Head of caudate nucleus (tissue), 42 donors: ENCODE data around the gene SKAP1.
"Not testable (repeated sequence)": the region's sequence is repeated elsewhere in the genome, so short reads cannot be mapped to it uniquely, and the experiment has no call there.

Source experiments
- DNase-seq, 42 donors: peaks; one replicate each; pipeline versions ENCODE4 v3.0.0 to v3.0.0-alpha.2; 2020 to 2021; ENCODE audit warnings: mixed read lengths in 7 of 42
- intact Hi-C: fragments of 100-400 bp; cut with DNase I; formaldehyde crosslinking; loops from one replicate; pipeline ENCODE4 v1.15.0; 2022

Gene SKAP1

GRCh38 chr17:48453447-48453846 is 23.4 kb upstream of the SKAP1 start:
- no peak for DNase-seq
- intact Hi-C loops = no loop called here

- DNase-seq = no peak
- intact Hi-C loops = no loop called here
Measured at GRCh38 chr17:48451489-48451888, 21.5 kb upstream of the SKAP1 start.

GRCh38 chr17:48449335-48449734 is 19.3 kb upstream of the SKAP1 start:
- intact Hi-C loops, DNase-seq: not testable (repeated sequence)

- intact Hi-C loops = no loop called here
- DNase-seq = no peak
Measured at GRCh38 chr17:48445248-48445620, 15.2 kb upstream of the SKAP1 start.

GRCh38 chr17:48444516-48445247 is 14.7 kb upstream of the SKAP1 start:
- no peak for DNase-seq
- intact Hi-C loops = no loop called here

GRCh38 chr17:48443712-48444111 is 13.7 kb upstream of the SKAP1 start:
- intact Hi-C loops = no loop called here
- no peak for DNase-seq

GRCh38 chr17:48442819-48443218 is 12.8 kb upstream of the SKAP1 start:
- intact Hi-C loops = no loop called here
- DNase-seq = no peak

GRCh38 chr17:48441862-48442261 is 11.8 kb upstream of the SKAP1 start:
- no peak for DNase-seq
- intact Hi-C loops = no loop called here

- intact Hi-C loops = no loop called here
- no peak for DNase-seq
Measured at GRCh38 chr17:48441231-48441711, 11.3 kb upstream of the SKAP1 start.

GRCh38 chr17:48440669-48441068 is 10.7 kb upstream of the SKAP1 start:
- DNase-seq = no peak
- intact Hi-C loops = no loop called here

- DNase-seq = no peak
- intact Hi-C loops = no loop called here
Measured at GRCh38 chr17:48439875-48440505, 10.0 kb upstream of the SKAP1 start.

GRCh38 chr17:48439110-48439850 is 9.3 kb upstream of the SKAP1 start:
- intact Hi-C loops = no loop called here
- DNase-seq = no peak

- DNase-seq = no peak
- intact Hi-C loops = no loop called here
Measured at GRCh38 chr17:48438516-48439061, 8.6 kb upstream of the SKAP1 start.

GRCh38 chr17:48433896-48434295 is 3.9 kb upstream of the SKAP1 start:
- intact Hi-C loops = no loop called here

GRCh38 chr17:48432820-48433775 is 3.1 kb upstream of the SKAP1 start:
- intact Hi-C loops = no loop called here
- DNase-seq = peak in 20 of 42 donors; percentile 2 to 70 (median 34)

More at GRCh38 chr17:48433896-48434295, 3.9 kb upstream of the SKAP1 start:
- no peak for DNase-seq

- no peak for DNase-seq
- intact Hi-C loops = no loop called here
Measured at GRCh38 chr17:48429156-48429555, 858 bp downstream of the SKAP1 start.

GRCh38 chr17:48427598-48427997 is 2.4 kb downstream of the SKAP1 start:
- intact Hi-C loops = no loop called here
- DNase-seq = no peak

- intact Hi-C loops = no loop called here
- DNase-seq = no peak
Measured at GRCh38 chr17:48426761-48427500, 3.1 kb downstream of the SKAP1 start.
